ENCODE results near the gene EFCAB8.
A peak's percentile ranks its signal among the peaks of the same experiment; 100 is the strongest.

EFCAB8 gene

GRCh38 chr20:32986331-32986966 lies 127.7 kb downstream of the EFCAB8 start:
- DNase-seq (ENCODE audit: low spot score), result no peak

DNA sequence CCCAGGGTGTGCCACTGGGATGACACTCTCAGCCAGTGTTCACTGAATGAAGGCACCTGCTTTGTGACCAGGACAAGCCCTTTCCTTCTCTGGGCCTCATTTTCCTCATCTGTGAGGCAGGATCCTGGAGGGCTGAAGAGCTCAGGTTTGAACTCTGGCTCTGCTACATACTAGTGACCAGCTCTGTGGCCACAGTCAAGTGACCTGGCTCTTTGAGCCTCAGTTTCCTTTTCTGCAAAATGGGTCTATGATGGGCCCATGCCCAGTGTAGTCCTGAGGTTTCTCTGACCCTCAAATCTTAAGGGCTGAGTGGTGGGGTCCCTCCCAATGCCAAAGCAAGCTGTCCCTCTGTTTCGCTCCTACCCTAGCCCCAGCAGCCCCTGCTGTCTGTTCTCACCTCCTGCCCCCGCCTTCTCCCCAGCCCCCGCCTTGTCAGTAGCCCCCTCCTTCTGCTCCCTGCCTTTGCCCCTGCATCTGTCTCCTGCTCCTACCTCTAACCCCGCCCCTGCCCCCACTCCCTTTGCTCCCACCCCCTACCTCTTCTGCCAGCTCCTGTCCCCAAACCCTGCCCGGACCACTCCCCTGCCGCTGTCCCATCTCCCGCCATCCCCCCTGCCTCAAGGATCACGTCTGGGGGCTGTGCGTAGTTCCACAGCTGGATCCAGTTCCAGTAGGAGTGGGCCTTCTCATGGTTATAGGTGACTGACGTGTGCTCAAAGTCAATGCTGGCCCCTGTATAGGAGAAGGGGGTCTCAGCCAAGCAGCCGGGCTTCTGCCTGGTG lies 128.5 kb downstream of the EFCAB8 start:
- DNase-seq (ENCODE audit: low spot score), result no peak

DNA sequence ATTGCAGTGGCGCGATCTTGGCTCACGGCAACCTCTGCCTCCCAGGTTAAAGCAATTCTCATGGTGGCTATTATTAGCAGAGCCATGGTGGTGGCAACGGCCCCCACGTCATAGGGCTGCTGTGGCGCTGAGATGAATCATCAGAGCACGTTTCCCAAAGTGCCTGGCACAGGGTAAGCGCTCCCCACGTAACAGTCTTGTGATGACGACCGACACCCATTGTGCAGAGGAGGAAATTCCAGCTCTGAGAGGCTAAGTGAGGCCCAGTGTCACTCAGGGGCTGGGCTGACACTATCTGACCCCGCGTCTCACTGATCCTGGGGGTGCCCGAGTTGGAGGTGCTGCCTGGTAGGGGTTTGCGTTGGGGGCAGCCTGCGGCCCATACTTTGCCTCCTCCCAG lies 129.3 kb downstream of the EFCAB8 start:
- no peak for DNase-seq (ENCODE audit: low spot score)

DNA sequence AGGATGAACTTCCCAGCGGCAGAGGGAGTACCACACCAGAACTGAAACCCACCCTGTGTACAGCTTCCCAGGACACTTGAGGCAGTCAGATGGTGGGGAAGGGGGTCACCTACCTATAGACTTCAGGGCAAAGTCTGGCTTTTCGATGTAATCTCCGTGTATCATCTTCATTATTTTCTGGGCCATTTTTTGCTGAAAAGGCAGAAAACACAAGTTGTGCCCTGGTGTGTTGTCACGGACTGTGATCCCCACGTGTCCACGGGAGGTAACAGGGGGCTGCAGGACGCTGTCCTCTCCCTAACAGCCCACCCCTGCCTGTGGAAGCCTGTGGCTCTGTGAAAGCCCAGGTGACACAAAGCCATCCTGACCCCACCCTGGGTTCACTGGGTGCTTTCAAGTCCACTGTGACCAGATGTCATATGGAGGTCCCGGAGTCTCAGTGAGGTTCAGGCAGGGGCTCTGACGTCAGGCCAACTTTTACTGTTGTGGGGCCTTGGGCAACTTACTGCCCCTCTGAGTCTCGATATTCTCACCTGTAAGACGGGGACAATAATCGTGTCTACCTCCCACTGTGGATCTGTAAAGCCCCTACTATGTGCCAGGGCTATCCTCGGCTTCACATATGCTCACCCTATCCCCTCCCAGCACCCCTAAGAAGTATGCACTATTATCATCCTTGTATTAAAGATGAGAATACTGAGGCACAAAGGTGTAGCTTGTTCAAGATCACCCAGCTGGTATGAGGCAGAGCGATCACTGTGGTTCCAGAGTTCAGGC lies 131.0 kb downstream of the EFCAB8 start:
- DNase-seq (ENCODE audit: low spot score), result no peak

DNA sequence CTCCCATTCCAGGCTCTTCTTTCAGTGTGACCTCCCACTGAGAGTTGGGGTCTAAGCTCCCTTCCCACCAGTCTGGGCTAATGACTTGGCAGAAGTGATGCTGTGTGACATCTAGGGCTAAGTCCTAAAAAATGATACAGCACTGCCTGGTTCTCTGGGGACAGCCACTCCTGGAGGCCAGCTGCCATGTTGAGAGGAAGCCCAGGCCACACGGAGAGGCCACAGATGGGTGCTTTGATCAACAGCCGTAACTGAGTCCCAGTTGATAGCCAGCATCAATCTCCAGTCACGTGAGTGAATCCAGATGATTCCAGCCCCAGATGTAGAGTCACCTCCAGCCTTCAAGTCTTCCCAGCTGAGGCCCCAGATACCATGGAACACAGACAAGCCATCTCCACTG lies 131.7 kb downstream of the EFCAB8 start:
- DNase-seq (ENCODE audit: low spot score), result no peak

DNA sequence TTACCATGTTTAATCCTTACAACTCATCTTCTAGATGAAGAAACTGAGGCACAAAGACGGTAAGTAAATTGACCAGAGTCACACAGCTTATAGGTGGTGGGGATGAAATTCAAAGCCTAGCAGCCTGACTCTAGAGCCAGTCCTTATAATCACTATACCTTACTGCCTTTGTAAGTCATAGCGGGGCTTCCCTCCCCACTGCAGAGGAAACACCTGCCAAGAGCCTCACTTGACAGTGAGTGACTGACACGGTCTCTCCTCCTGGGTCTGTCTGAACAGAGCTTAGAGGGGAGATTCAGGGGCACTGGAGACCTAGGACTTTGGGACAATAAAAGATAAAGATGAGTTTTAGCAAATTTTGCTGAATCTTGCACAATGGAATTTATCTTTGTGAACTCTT lies 132.7 kb downstream of the EFCAB8 start:
- DNase-seq (ENCODE audit: low spot score), result no peak

DNA sequence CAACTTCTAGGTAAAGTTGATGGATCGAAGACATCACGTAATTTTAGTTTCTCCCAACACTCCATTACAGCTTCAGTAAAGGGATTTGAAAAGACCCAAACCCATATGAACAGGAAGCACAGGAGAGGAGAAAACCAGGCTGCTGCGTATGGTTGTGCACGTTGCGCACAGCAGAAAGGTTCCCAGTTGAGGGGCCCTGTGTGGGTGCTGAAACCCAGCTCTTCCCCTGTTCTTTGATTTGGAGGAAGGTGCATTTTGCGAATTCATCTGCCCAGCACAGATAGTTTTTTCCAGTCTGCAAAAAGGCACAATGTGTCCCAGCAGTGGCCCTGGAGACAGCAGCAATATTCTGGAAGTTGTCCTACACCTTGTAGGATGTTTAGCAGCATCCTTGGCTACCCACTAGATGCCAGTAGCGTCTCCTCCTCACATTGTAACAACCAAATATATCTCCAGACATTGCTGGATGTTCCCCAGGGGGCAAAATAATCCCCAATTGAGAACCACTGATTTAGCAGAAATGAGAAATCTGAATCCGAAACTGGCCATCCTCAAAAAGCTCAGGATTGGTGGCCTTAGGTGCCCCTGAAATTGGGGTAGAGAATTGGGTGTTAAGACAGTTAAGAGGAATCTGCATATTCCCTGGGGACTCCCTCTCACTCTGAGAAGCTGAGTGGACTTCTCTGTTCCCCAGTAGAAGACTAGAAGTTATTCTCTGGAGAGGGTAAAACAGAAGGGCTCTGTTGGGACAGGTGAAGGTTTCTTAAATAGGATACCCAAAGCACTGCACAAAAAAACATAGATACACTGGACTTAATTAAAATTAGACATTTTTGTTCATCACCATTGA lies 133.3 kb downstream of the EFCAB8 start:
- no peak for DNase-seq (ENCODE audit: low spot score)

DNA sequence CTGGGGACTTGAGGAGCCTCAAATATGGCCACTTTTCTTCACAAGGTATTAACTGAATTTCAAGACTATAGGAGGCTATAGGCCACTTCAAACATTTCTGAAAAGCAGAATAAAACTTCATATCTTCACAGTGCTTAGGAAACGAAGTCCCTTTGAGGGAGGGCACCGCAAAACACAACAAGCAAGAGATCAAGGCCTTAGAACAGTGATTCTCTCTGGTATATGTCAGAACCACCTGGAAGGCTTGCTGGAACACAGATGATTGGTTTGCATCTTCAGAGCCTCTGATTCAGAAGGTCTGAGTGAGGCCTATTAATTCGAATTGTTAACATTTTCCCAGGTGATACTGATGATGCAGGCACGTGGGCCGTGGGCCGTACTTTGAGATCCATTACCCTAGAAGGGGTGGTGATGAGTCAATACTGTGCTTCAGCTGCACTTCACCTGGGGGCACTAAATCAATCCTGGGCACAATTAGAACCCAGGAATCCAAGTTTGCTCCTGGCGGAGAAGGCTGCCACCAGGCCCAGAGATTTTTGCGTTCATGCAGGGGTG lies 134.8 kb downstream of the EFCAB8 start:
- no peak for DNase-seq (ENCODE audit: low spot score)

GRCh38 chr20:32995802-32996201 lies 137.1 kb downstream of the EFCAB8 start:
- DNase-seq (ENCODE audit: low spot score), result no peak

- DNase-seq (ENCODE audit: low spot score), result no peak
These were observed 138.7 kb downstream of the EFCAB8 start for GRCh38 chr20:32997431-32997830.

DNA sequence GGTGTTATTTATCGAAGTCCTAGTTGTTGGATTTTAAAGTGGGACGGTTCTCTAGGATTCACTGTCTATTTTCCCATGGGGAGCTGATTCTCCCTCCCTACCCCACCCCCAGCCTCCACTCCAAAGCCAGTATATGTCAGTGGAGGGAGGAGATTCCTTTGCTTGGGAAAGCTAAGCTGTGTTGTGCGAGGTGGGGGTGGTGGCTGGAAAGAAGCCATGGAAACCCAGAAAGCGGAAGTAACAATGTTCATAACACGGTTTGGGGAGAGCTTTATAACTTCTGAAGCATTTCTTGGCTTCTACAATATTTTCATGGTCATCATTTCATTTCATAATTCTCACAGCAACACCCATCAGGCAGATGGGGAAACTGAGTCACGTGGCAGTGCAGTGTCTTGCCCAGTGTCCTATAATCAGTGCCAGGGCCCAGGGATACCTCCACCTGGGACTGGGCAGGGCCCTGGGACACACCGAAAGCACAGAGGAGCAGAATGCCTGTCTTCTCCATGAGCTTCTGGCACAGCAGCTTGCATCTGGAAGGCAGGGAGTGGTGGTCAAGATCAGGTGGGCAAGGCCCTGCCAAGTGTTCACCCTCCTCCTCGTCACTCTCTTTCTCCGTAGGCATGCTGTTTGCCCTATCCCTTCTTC lies 141.0 kb downstream of the EFCAB8 start:
- DNase-seq (ENCODE audit: low spot score), result no peak

DNA sequence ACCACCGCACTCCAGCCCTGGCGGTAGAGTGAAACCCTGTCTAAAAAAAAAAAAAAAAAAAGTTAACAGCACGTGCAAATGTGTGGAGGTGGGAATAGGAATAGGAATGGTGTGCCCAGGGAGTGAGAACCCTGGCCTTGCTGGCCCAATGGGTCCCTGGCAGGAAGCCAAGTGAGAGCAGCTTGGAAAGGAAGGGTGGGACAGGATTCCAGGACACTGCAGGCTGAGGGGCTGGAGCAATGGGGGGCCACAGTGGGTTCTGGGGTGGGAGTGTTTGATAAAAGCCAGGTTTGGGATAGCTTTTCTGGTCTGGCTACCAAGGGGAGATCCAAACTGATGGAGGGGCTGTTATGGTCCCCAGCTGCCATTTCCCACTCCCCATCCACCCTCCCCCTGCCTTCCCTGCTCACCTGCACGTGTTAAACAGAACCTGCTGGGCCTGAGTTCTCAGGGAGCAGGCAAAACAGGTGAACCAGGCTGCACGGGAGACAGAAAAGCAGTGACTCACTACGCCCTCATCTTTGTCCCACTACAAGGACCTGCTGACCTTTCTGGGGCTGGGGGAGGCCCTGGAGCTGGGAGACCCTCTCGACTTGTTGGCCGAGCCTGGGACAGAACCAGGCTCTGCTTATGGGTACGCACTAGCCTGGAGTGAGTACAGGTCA lies 142.2 kb downstream of the EFCAB8 start:
- DNase-seq (ENCODE audit: low spot score), result no peak

GRCh38 chr20:33002087-33002808 lies 143.5 kb downstream of the EFCAB8 start:
- no peak for DNase-seq (ENCODE audit: low spot score)

- no peak for DNase-seq (ENCODE audit: low spot score)
These were observed 145.5 kb downstream of the EFCAB8 start, which contains the start of gene SUN5 for GRCh38 chr20:33004141-33004751. Gene SUN5 (minus strand): TSS chr20:33004433. CDS start chr20:33004340, 93 bp downstream.

DNA sequence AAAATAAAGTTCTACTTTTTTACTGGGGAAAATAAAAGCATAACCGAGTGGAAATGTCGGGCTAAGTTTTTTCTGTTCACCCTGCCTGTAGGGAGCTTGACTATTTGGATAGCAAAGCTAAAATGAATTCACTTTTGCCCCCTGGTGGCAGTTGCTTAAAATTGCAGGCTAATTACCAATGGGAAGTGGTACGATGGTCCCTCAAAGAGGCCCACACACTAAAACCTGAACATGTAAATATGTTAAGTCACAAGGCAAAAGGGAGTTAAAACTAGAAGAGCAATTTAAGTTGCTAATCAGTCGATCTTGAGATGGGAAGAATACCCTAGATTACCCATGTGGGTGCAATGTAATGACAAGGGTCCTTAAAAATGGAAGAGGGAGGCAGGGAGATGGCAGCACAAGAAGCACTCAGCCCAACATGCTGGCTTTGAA lies 146.4 kb downstream of the EFCAB8 start:
- DNase-seq (ENCODE audit: low spot score), result peak; percentile 68

- no peak for DNase-seq (ENCODE audit: low spot score)
These were observed 147.4 kb downstream of the EFCAB8 start for GRCh38 chr20:33005908-33006775.

GRCh38 chr20:33006776-33007375 lies 148.2 kb downstream of the EFCAB8 start:
- no peak for DNase-seq (ENCODE audit: low spot score)
